Osteocyte (in vitro differentiated cells): ENCODE measurements around the gene BHLHA9. TPM values are rescaled to one million over a fixed set of nuclear protein-coding genes. Genes with fewer than 3 reads are reported as not detected.
A peak's percentile ranks its signal among the peaks of the same experiment; 100 is the strongest.

Source experiments
- DNase-seq: peaks from one replicate; pipeline ENCODE4 v3.0.0; 2021; ENCODE audit warnings: mixed read lengths; ENCODE audit not compliant: unreplicated experiment; ENCODE audit errors: extremely low spot score
- H3K27ac Mint-ChIP-seq: one replicate; pipeline ENCODE4 v1.8.0; 2021; ENCODE audit warnings: mild to moderate bottlenecking, mixed read lengths; ENCODE audit not compliant: unreplicated experiment
- H3K27me3 Mint-ChIP-seq: one replicate; pipeline ENCODE4 v1.8.0; 2021; ENCODE audit warnings: mixed read lengths; ENCODE audit not compliant: unreplicated experiment
- H3K36me3 Mint-ChIP-seq: one replicate; pipeline ENCODE4 v1.8.0; 2021; ENCODE audit warnings: mixed read lengths; ENCODE audit not compliant: unreplicated experiment
- H3K4me1 Mint-ChIP-seq: one replicate; pipeline ENCODE4 v1.8.0; 2021; ENCODE audit warnings: mixed read lengths; ENCODE audit not compliant: unreplicated experiment
- H3K4me3 Mint-ChIP-seq: one replicate; pipeline ENCODE4 v1.8.0; 2021; ENCODE audit warnings: mild to moderate bottlenecking, moderate library complexity, mixed read lengths; ENCODE audit not compliant: unreplicated experiment
- H3K9me3 Mint-ChIP-seq: one replicate; pipeline ENCODE4 v1.8.0; 2021; ENCODE audit warnings: mixed read lengths; ENCODE audit not compliant: unreplicated experiment
- total RNA-seq: library from RNA; stranded (reverse); gene quantifications from 2 replicates; pipeline ENCODE4 v1.2.1, GENCODE V29; 2021
- TF ChIP-seq, protein P1 (sequence below): fragments of 200-600 bp; sonication (generic); IDR thresholded peaks from 2 replicates; pipeline ENCODE4 v1.5.0; 2021; ENCODE audit warnings: antibody characterized with exemption, mild to moderate bottlenecking, moderate library complexity

Gene BHLHA9
- total RNA-seq, 1 donor from 2014 or later: not detected

DNA sequence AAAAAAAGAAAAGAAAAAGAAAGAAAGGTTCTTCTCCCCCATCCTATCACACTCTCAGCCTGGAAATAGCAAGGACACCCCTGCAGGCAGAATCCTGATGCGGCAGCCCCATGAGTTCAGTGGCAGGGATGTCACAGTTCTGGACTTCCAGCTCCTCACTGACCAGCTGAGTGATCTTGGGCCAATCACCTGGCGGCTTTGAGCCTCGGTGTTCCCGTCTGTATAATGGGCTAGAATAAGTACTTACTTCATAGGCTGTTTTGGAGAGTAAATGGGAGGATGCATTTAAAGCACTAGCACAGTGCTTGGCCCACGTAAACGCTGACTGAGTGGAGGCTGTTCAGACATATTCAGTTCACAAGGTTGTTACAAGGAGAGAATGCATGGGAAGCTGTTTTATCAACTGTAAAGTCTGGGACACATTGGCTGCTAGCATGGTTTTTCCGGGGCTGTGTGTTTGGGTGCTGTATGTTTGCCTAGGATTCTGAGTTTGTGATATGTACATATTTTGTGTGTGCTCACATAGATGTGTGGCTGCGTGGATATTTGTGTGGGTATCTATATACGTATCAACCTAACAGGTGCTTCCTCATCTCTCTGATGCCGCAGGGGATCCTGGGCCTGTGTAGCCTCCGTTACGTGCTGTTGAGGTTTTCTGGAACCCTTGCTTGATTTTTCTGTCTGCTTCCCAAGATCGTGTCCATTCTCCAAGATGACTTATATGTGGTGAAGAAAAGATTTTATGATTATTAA is 3.4 kb downstream of the BHLHA9 start:
- no peak overlapping the region for H3K27ac Mint-ChIP-seq
- no peak overlapping the region for H3K4me3 Mint-ChIP-seq
- no peaks in the 10 kb centered on the region for H3K9me3 Mint-ChIP-seq
- no peaks in the 10 kb centered on the region for H3K36me3 Mint-ChIP-seq
- TF ChIP-seq, protein P1, sequence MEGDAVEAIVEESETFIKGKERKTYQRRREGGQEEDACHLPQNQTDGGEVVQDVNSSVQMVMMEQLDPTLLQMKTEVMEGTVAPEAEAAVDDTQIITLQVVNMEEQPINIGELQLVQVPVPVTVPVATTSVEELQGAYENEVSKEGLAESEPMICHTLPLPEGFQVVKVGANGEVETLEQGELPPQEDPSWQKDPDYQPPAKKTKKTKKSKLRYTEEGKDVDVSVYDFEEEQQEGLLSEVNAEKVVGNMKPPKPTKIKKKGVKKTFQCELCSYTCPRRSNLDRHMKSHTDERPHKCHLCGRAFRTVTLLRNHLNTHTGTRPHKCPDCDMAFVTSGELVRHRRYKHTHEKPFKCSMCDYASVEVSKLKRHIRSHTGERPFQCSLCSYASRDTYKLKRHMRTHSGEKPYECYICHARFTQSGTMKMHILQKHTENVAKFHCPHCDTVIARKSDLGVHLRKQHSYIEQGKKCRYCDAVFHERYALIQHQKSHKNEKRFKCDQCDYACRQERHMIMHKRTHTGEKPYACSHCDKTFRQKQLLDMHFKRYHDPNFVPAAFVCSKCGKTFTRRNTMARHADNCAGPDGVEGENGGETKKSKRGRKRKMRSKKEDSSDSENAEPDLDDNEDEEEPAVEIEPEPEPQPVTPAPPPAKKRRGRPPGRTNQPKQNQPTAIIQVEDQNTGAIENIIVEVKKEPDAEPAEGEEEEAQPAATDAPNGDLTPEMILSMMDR: no peak
- H3K4me1 Mint-ChIP-seq: peaks cover 6% of the 10 kb centered on the region
- H3K27me3 Mint-ChIP-seq: peaks cover 6% of the 10 kb centered on the region
- DNase-seq: no peak

DNA sequence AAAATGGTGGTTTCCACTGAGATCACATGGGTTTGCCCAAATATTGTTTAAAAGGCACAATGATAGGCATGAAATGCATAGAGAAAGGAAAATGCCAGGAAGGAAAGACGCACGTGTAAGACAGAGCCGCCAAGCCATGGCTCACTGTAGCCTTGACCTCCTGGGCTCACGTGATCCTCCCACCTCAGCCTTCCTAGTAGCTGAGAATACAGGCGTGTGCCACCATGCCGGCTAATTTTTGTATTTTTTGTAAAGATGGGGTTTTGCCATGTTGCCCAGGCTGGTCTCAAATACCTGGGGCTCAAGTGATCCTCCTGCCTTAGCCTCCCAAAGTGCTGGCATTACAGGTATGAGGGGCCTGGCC is 4.0 kb downstream of the BHLHA9 start:
- Mint-ChIP-seq H3K4me1 (peaks cover 3% of the 10 kb centered on the region), H3K27ac (no peak overlapping the region), H3K9me3 (no peaks in the 10 kb centered on the region), H3K4me3 (no peak overlapping the region), H3K27me3 (peaks cover 6% of the 10 kb centered on the region), H3K36me3 (no peaks in the 10 kb centered on the region)
- DNase-seq: no peak
- TF ChIP-seq, protein P1: no peak

DNA sequence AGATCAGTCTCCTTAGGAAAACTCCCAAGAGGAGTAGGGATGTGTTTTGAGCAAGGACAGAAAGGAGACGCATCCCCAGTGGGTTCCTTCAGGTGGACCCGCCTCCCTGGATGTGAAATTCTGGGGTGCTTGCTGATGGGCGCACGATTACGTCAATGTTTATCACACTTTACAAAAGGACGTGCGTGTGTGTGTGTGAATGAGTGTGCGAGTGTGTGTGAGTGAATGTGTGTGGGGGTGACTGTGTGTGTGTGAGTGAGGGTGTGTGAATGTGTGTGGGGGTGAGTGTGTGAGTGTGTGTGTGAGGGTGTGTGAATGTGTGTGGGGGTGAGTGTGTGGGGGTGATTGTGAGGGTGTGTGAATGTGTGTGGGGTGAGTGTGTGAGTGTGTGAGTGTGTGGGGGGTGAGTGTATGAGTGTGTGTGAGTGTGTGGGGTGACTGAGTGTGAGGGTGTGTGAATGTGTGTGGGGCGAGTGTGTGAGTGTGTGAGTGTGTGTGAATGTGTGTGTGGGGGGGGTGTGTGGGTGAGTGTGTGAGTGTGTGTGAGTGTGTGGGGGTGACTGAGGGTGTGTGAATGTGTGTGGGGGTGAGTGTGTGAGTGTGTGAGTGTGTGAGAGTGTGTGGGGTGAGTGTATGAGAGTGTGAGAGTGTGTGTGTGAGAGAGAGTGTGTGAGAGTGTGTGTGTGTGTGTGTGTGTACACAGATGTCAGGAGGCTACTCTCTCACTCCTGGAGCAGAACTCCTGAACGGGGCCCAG is 5.1 kb downstream of the BHLHA9 start:
- H3K36me3 Mint-ChIP-seq: no peaks in the 10 kb centered on the region
- TF ChIP-seq, protein P1: no peak
- DNase-seq: no peak
- H3K9me3 Mint-ChIP-seq: no peaks in the 10 kb centered on the region
- H3K4me3 Mint-ChIP-seq: no peak overlapping the region
- peaks cover 6% of the 10 kb centered on the region for H3K4me1 Mint-ChIP-seq
- H3K27me3 Mint-ChIP-seq: peaks cover 6% of the 10 kb centered on the region
- no peak overlapping the region for H3K27ac Mint-ChIP-seq

DNA sequence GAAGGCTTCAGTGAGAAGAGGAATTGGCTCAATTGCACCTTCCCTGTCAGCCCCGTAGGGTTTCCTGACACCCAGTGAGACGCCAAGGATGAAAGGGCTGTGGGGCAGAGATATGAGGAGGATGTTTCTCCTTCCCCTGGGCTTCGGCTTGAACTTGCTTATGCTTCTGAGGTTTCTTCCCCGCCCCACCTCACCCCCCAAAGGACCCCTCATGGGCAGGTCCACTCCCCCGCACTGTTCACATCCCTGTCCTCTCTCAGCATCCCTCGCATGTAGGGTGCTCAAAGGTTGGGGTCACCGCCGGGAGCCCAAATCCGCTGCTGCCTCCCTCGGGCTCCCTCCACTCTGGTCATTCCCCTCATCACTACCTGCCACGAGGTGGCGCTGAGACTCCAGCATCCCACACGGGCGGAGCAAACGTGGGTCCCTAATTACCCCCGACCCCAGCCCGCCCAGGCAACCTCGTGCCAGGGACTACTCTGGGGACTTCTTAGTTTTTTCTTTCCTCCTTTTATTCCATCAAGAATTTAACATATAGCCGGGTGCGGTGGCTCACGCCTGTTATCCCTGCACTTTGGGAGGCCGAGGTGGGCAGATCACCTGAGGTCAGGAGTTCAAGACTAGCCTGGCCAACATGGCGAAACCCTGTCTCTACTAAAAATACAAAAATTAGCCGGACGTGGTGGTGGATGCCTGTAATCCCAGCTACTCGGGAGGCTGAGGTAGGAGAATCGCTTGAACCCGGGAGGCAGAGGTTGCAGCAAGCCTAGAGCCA is 5.9 kb downstream of the BHLHA9 start:
- no peaks in the 10 kb centered on the region for H3K36me3 Mint-ChIP-seq
- DNase-seq: peak; percentile 89
- TF ChIP-seq, protein P1: peak; percentile 91
- H3K27me3 Mint-ChIP-seq: peaks cover 11% of the 10 kb centered on the region
- peaks cover 6% of the 10 kb centered on the region for H3K4me1 Mint-ChIP-seq
- no peaks in the 10 kb centered on the region for H3K9me3 Mint-ChIP-seq
- no peak overlapping the region for H3K27ac Mint-ChIP-seq
- H3K4me3 Mint-ChIP-seq: no peak overlapping the region

DNA sequence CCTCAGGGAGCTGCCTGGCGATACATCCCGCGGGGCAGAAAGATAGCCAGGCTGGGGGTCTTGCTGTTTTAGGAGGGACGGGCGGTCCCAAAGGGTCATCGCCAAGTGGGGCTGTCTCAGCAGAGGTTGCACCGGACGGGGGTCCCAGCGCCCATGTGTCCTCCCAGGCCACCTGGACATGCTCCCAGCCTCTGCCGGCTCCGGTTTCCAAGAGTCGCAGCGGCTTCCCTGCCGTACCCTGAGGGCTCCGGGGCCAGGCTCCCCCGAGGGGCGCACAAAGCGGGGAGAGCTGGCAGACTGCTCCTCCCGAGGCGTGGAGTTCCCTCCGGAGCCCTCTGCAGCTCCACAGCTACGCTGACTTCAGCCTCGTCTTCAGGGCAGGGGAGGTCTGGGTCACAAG is 10.4 kb downstream of the BHLHA9 start:
- peaks cover 8% of the 10 kb centered on the region for H3K27me3 Mint-ChIP-seq
- TF ChIP-seq, protein P1: no peak
- H3K4me3 Mint-ChIP-seq: no peak overlapping the region
- no peaks in the 10 kb centered on the region for H3K36me3 Mint-ChIP-seq
- no peak for DNase-seq
- H3K4me1 Mint-ChIP-seq: peaks cover 6% of the 10 kb centered on the region
- H3K27ac Mint-ChIP-seq: no peak overlapping the region
- no peaks in the 10 kb centered on the region for H3K9me3 Mint-ChIP-seq
